GM23338 (cell line): Measurements from ENCODE around the gene RAB36. TPM values are rescaled to one million over a fixed set of nuclear protein-coding genes. Genes with fewer than 3 reads are reported as not detected.

Experiments
- ATAC-seq: fragments of 200-7000 bp; cut with Tn5 transposase; 3 replicates; pipeline ENCODE4 v1.9.1; 2020
- DNase-seq: peaks from one replicate; pipeline ENCODE4 v3.0.0-alpha.2; 2015; ENCODE audit warnings: low spot score
- H2AFZ ChIP-seq: fragments of 200-600 bp; sonication (generic); 2 replicates; pipeline ENCODE4 v1.8.0; 2016; ENCODE audit warnings: antibody characterized with exemption, mild to moderate bottlenecking, moderate library complexity
- H3F3A ChIP-seq: fragments of 200-600 bp; sonication (generic); replicated peaks from 2 replicates; pipeline ENCODE4 v1.8.0; 2017; ENCODE audit warnings: antibody characterized with exemption, mixed run types, low read depth
- H3K27ac ChIP-seq: fragments of 200-600 bp; sonication (generic); 2 replicates; pipeline ENCODE4 v1.6.1; 2016; ENCODE audit warnings: low read depth
- H3K27me3 ChIP-seq: fragments of 200-600 bp; sonication (generic); 2 replicates; pipeline ENCODE4 v1.8.0; 2016; ENCODE audit warnings: mild to moderate bottlenecking, mixed run types, moderate library complexity; ENCODE audit not compliant: insufficient read depth
- H3K36me3 ChIP-seq: fragments of 200-600 bp; sonication (generic); 2 replicates; pipeline ENCODE4 v1.8.0; 2016; ENCODE audit warnings: mild to moderate bottlenecking; ENCODE audit not compliant: insufficient read depth
- H3K4me1 ChIP-seq: fragments of 200-600 bp; sonication (generic); 2 replicates; pipeline ENCODE4 v1.8.0; 2016; ENCODE audit warnings: mild to moderate bottlenecking, moderate library complexity; ENCODE audit not compliant: insufficient read depth
- H3K4me2 ChIP-seq: fragments of 200-600 bp; sonication (generic); 2 replicates; pipeline ENCODE4 v1.7.1; 2017; ENCODE audit warnings: mixed run types
- H3K4me3 ChIP-seq: fragments of 200-600 bp; sonication (generic); 2 replicates; pipeline ENCODE4 v1.6.1; 2016; ENCODE audit warnings: mixed run types
- H3K79me2 ChIP-seq: fragments of 200-600 bp; sonication (generic); replicated peaks from 2 replicates; pipeline ENCODE4 v1.8.0; 2017; ENCODE audit warnings: mild to moderate bottlenecking; ENCODE audit not compliant: insufficient read depth
- H3K9me2 ChIP-seq: fragments of 200-600 bp; sonication (generic); 2 replicates; pipeline ENCODE4 v1.8.0; 2017; ENCODE audit not compliant: insufficient read depth
- H4K20me1 ChIP-seq: fragments of 200-600 bp; sonication (generic); replicated peaks from 2 replicates; pipeline ENCODE4 v1.8.0; 2017; ENCODE audit warnings: mild to moderate bottlenecking; ENCODE audit not compliant: insufficient read depth
- H3K27ac Mint-ChIP-seq: 2 replicates; pipeline ENCODE4 v1.8.0; 2020; ENCODE audit warnings: inconsistent platforms, mild to moderate bottlenecking, moderate library complexity, mixed read lengths
- H3K27me3 Mint-ChIP-seq: 3 replicates; pipeline ENCODE4 v1.8.0; 2022; ENCODE audit warnings: low read depth, mild to moderate bottlenecking, moderate library complexity, mixed read lengths, inconsistent platforms; ENCODE audit not compliant: insufficient read depth, poor library complexity
- H3K36me3 Mint-ChIP-seq: 3 replicates; pipeline ENCODE4 v1.8.0; 2021; ENCODE audit warnings: low read depth, mild to moderate bottlenecking, inconsistent platforms, moderate library complexity, mixed read lengths
- H3K4me1 Mint-ChIP-seq: 3 replicates; pipeline ENCODE4 v1.8.0; 2020; ENCODE audit warnings: mild to moderate bottlenecking, inconsistent platforms, mixed read lengths
- H3K4me3 Mint-ChIP-seq: 3 replicates; pipeline ENCODE4 v1.8.0; 2021; ENCODE audit warnings: moderate library complexity, mild to moderate bottlenecking, inconsistent platforms, mixed read lengths
- H3K9me3 Mint-ChIP-seq: 3 replicates; pipeline ENCODE4 v1.8.0; 2020; ENCODE audit warnings: moderate library complexity, mild to moderate bottlenecking, inconsistent platforms, mixed read lengths
- CREB1 ChIP-seq: fragments of 250-450 bp; sonication (Bioruptor Pico); IDR thresholded peaks from 2 replicates; pipeline ENCODE4 v1.5.0; 2020; ENCODE audit warnings: low read depth, mild to moderate bottlenecking, moderate library complexity
- CTCF ChIP-seq, 2 experiments: fragments of 200-600 bp in 1 of 2; sonication (generic) in 1 of 2; conservative IDR thresholded peaks; 2 replicates each; pipeline versions ENCODE4 v1.5.1 to v1.6.1; 2016 to 2017; ENCODE audit warnings: antibody characterized with exemption in 2 of 2, low read depth in 2 of 2, mild to moderate bottlenecking in 2 of 2, moderate library complexity in 1 of 2
- EZH2 ChIP-seq: fragments of 200-600 bp; sonication (generic); IDR thresholded peaks from one replicate; pipeline ENCODE4 v1.8.0; 2017; ENCODE audit warnings: antibody characterized with exemption, mild to moderate bottlenecking, low read depth; ENCODE audit not compliant: unreplicated experiment
- EZH2phosphoT487 ChIP-seq: fragments of 200-600 bp; sonication (generic); IDR thresholded peaks from one replicate; pipeline ENCODE4 v1.8.1; 2018; ENCODE audit warnings: antibody characterized with exemption; ENCODE audit not compliant: unreplicated experiment
- JUNB ChIP-seq: IDR thresholded peaks from one replicate; pipeline ENCODE4 v1.6.1; 2016; ENCODE audit warnings: antibody characterized with exemption; ENCODE audit not compliant: unreplicated experiment
- NANOG ChIP-seq: IDR thresholded peaks from 2 replicates; pipeline ENCODE4 v1.6.1; 2016; ENCODE audit warnings: antibody characterized with exemption, borderline replicate concordance
- POLR2AphosphoS5 ChIP-seq: IDR thresholded peaks from 2 replicates; pipeline ENCODE4 v1.6.1; 2016; ENCODE audit warnings: antibody characterized with exemption, low read depth
- REST ChIP-seq: IDR thresholded peaks from one replicate; pipeline ENCODE4 v1.6.1; 2018; ENCODE audit warnings: antibody characterized with exemption; ENCODE audit not compliant: unreplicated experiment
- STAT1 ChIP-seq: IDR thresholded peaks from one replicate; pipeline ENCODE4 v1.6.1; 2016; ENCODE audit warnings: antibody characterized with exemption; ENCODE audit not compliant: unreplicated experiment
- ZNF114 ChIP-seq: fragments of 250-450 bp; sonication (Bioruptor Pico); IDR thresholded peaks from 2 replicates; pipeline ENCODE4 v1.5.0; 2020; ENCODE audit warnings: mild to moderate bottlenecking, moderate library complexity
- ZNF331 ChIP-seq: fragments of 250-450 bp; sonication (Bioruptor Pico); IDR thresholded peaks from 2 replicates; pipeline ENCODE4 v1.5.0; 2020; ENCODE audit warnings: low read depth, mild to moderate bottlenecking, moderate library complexity
- ZNF462 ChIP-seq: fragments of 250-450 bp; sonication (Bioruptor Pico); IDR thresholded peaks from 2 replicates; pipeline ENCODE4 v1.5.0; 2020; ENCODE audit warnings: mild to moderate bottlenecking, moderate library complexity
- polyA plus RNA-seq: library from polyadenylated mRNA; unstranded; fragments of >200 nt; fragmentation: Nextera tagmentation; extraction: Ambion mirVana; gene quantifications from 2 replicates; pipeline ENCODE4 v1.2.1, GENCODE V29; 2016
- total RNA-seq: library from RNA; depleted of rRNA; stranded (reverse); fragments of >200 nt; shearing (Covaris generic); gene quantifications from 2 replicates; pipeline ENCODE4 v1.2.3, GENCODE V29; 2014
- TF ChIP-seq, protein P1 (sequence below): IDR thresholded peaks from 2 replicates; pipeline ENCODE4 v1.6.1; 2016; ENCODE audit warnings: antibody characterized with exemption

Gene RAB36
- total and polyA plus RNA-seq, 2 experiments from 2014 or later, result 0.58 to 1.2 TPM

DNA sequence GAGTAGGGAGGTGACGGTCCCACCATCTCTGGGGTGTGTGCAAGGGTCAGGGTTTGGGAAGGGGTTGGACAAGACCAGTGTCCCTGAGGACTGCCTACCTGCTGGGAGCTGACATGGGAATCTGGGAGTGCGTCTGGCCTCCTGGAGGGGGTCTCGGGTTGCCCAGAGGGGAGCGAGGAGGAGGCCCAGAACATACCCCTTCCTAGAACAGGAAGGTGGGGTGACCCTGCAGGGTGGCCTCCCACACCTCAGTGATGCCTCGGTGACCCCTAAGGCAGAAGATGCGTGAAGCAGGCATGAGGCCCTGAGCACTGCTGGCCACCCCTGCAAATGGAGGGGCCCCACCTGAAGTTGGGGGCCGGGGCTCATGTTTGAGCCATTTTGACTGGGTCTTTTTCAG is 29.9 kb upstream of the RAB36 start:
- H3K27ac ChIP-seq, result no peak overlapping the region
- no peaks in the 10 kb centered on the region for H3K9me3 Mint-ChIP-seq

More for the DNA sequence above, 29.9 kb upstream of the RAB36 start:
- H3K9me2 ChIP-seq, result no peaks in the 10 kb centered on the region
- no peaks in the 10 kb centered on the region; the same call in 1 of the 2 replicates for H3K4me1 ChIP-seq
- H3K4me2 ChIP-seq, result no peak overlapping the region
- Mint-ChIP-seq H3K36me3 (no peaks in the 10 kb centered on the region), H3K4me3 (no peak overlapping the region), H3K27ac (no peak overlapping the region), H3K27me3 (peaks cover 6% of the 10 kb centered on the region), H3K4me1 (peaks cover 7% of the 10 kb centered on the region)
- no peaks in the 10 kb centered on the region for H3K27me3 ChIP-seq
- no peak overlapping the region for H3K4me3 ChIP-seq
- no peak for DNase-seq
- H3K79me2 ChIP-seq, result no peaks in the 10 kb centered on the region
- no peak for ATAC-seq
- no peak overlapping the region for H2AFZ ChIP-seq
- no peaks in the 10 kb centered on the region for H3K36me3 ChIP-seq
- no peaks in the 10 kb centered on the region for H4K20me1 ChIP-seq
- H3F3A ChIP-seq, result no peaks in the 10 kb centered on the region
- TF ChIP-seq, protein P1, sequence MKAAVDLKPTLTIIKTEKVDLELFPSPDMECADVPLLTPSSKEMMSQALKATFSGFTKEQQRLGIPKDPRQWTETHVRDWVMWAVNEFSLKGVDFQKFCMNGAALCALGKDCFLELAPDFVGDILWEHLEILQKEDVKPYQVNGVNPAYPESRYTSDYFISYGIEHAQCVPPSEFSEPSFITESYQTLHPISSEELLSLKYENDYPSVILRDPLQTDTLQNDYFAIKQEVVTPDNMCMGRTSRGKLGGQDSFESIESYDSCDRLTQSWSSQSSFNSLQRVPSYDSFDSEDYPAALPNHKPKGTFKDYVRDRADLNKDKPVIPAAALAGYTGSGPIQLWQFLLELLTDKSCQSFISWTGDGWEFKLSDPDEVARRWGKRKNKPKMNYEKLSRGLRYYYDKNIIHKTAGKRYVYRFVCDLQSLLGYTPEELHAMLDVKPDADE, result no peak
- TF ChIP-seq ZNF462 (no peak), NANOG (no peak), REST (no peak), CTCF (conservative IDR thresholded peaks at IDR 0.05; ENCODE audit: low read depth in 2 of 2) (no peak), JUNB (no peak), EZH2 (no peak), CREB1 (no peak), POLR2AphosphoS5 (no peak), STAT1 (no peak), EZH2phosphoT487 (no peak), ZNF331 (CRISPR knock-in tag) (no peak), ZNF114 (CRISPR knock-in tag) (no peak)
